Trophoblast cell (in vitro differentiated cells and primary cell): ENCODE data around the gene NDUFB11.
"Not testable (repeated sequence)": the region's sequence is repeated elsewhere in the genome, so short reads cannot be mapped to it uniquely, and the experiment has no call there.

ENCODE experiments used
- DNase-seq, 2 donors: peaks; one replicate each; pipeline ENCODE4 v3.0.0-alpha.2; 2016
- H2AFZ ChIP-seq: 2 replicates; pipeline ENCODE4 v1.6.1; 2013; ENCODE audit warnings: low read length, moderate library complexity, mild to moderate bottlenecking; ENCODE audit not compliant: insufficient read depth, poor library complexity
- H2AK5ac ChIP-seq: 2 replicates; pipeline ENCODE4 v1.6.1; 2013; ENCODE audit warnings: mild to moderate bottlenecking, low read length
- H2BK120ac ChIP-seq: 2 replicates; pipeline ENCODE4 v1.6.1; 2013; ENCODE audit warnings: low read length, mild to moderate bottlenecking, moderate library complexity; ENCODE audit not compliant: insufficient read depth, poor library complexity
- H2BK12ac ChIP-seq: 2 replicates; pipeline ENCODE4 v1.6.1; 2013; ENCODE audit warnings: mild to moderate bottlenecking, low read length, moderate library complexity
- H2BK5ac ChIP-seq: 2 replicates; pipeline ENCODE4 v1.6.1; 2013; ENCODE audit warnings: low read length, low read depth, moderate library complexity, mild to moderate bottlenecking; ENCODE audit not compliant: poor library complexity
- H3K14ac ChIP-seq: 2 replicates; pipeline ENCODE4 v1.6.1; 2013; ENCODE audit warnings: mild to moderate bottlenecking, low read length
- H3K18ac ChIP-seq: 2 replicates; pipeline ENCODE4 v1.6.1; 2013; ENCODE audit warnings: mild to moderate bottlenecking, low read length
- H3K23ac ChIP-seq: 2 replicates; pipeline ENCODE4 v1.6.1; 2013; ENCODE audit warnings: low read length
- H3K27ac ChIP-seq: 2 replicates; pipeline ENCODE4 v1.5.1; 2013; ENCODE audit warnings: low read depth, mild to moderate bottlenecking, inconsistent platforms, low read length, moderate library complexity
- H3K27me3 ChIP-seq: 2 replicates; pipeline ENCODE4 v1.6.1; 2013; ENCODE audit warnings: inconsistent platforms, mild to moderate bottlenecking, low read length, moderate library complexity; ENCODE audit not compliant: insufficient read depth
- H3K36me3 ChIP-seq, 2 experiments: 1 replicate in 1 of 2; 2 replicates in 1 of 2; pipeline ENCODE4 v1.6.1; 2013; ENCODE audit warnings: low read length in 2 of 2, mild to moderate bottlenecking in 2 of 2, moderate library complexity in 1 of 2; ENCODE audit not compliant: insufficient read depth in 2 of 2, control insufficient read depth in 1 of 2
- H3K4ac ChIP-seq: 2 replicates; pipeline ENCODE4 v1.6.1; 2013; ENCODE audit warnings: low read depth, mild to moderate bottlenecking, low read length, moderate library complexity
- H3K4me1 ChIP-seq, 2 experiments: 1 replicate in 1 of 2; 2 replicates in 1 of 2; pipeline ENCODE4 v1.6.1; 2013; ENCODE audit warnings: low read length in 2 of 2, mild to moderate bottlenecking in 2 of 2, moderate library complexity in 1 of 2; ENCODE audit not compliant: insufficient read depth in 2 of 2, control insufficient read depth in 1 of 2
- H3K4me2 ChIP-seq: 2 replicates; pipeline ENCODE4 v1.6.1; 2013; ENCODE audit warnings: inconsistent platforms, mild to moderate bottlenecking, low read length, moderate library complexity
- H3K4me3 ChIP-seq: 2 replicates; pipeline ENCODE4 v1.5.1; 2013; ENCODE audit warnings: mild to moderate bottlenecking, low read depth, low read length, inconsistent platforms
- H3K79me1 ChIP-seq: one replicate; pipeline ENCODE4 v1.6.1; 2013; ENCODE audit warnings: low read length
- H3K79me2 ChIP-seq: 2 replicates; pipeline ENCODE4 v1.6.1; 2013; ENCODE audit warnings: low read length, mild to moderate bottlenecking; ENCODE audit not compliant: control insufficient read depth, insufficient read depth, poor library complexity
- H3K9ac ChIP-seq: 2 replicates; pipeline ENCODE4 v1.6.1; 2013; ENCODE audit warnings: mild to moderate bottlenecking, low read length
- H3K9me3 ChIP-seq: 2 replicates; pipeline ENCODE4 v1.6.1; 2013; ENCODE audit warnings: low read depth, mild to moderate bottlenecking, control low read depth, inconsistent platforms, low read length; ENCODE audit not compliant: insufficient read depth
- H4K12ac ChIP-seq: 2 replicates; pipeline ENCODE4 v1.6.1; 2013; ENCODE audit warnings: low read depth, mild to moderate bottlenecking, low read length, moderate library complexity
- H4K8ac ChIP-seq: 2 replicates; pipeline ENCODE4 v1.6.1; 2013; ENCODE audit warnings: low read depth, mild to moderate bottlenecking, low read length, moderate library complexity
- H4K91ac ChIP-seq: one replicate; pipeline ENCODE4 v1.6.1; 2013; ENCODE audit warnings: low read depth, mild to moderate bottlenecking, low read length, moderate library complexity
- WGBS: extraction: QIAGEN DNeasy Blood & Tissue Kit; methylation state at CpG from one replicate; pipeline ENCODE4 v1.1.7; 2013; ENCODE audit warnings: missing lambda C conversion rate; ENCODE audit not compliant: insufficient read length, insufficient coverage; ENCODE audit errors: extremely low coverage; 5-methylcytosine and 5-hydroxymethylcytosine counted together

Gene NDUFB11

GRCh38 chrX:47129899-47130358 lies 14.6 kb downstream of the NDUFB11 start:
- WGBS: no CpG with 5 or more reads among the region's 11 CpGs
- no peak overlapping the region for H3K4ac ChIP-seq
- H3K79me1 ChIP-seq: peaks cover 1% of the 10 kb centered on the region
- H3K4me1 ChIP-seq: no peaks in the 10 kb centered on the region
- H2AK5ac ChIP-seq: no peak overlapping the region
- H2BK12ac ChIP-seq: no peak overlapping the region
- no peak overlapping the region for H4K8ac ChIP-seq
- no peak overlapping the region for H3K23ac ChIP-seq
- no peaks in the 10 kb centered on the region for H3K9me3 ChIP-seq
- no peak overlapping the region for H2AFZ ChIP-seq
- H3K27ac ChIP-seq: no peak overlapping the region
- no peaks in the 10 kb centered on the region for H3K27me3 ChIP-seq
- H4K12ac ChIP-seq: no peak overlapping the region
- H3K36me3 ChIP-seq: no peaks in the 10 kb centered on the region
- H3K9ac ChIP-seq: no peak overlapping the region
- peak overlapping the region; percentile 89 for H3K4me2 ChIP-seq
- H3K18ac ChIP-seq: no peak overlapping the region
- no peak overlapping the region for H2BK120ac ChIP-seq
- no peak overlapping the region for H3K4me3 ChIP-seq
- H4K91ac ChIP-seq: no peak overlapping the region
- H3K14ac ChIP-seq: no peak overlapping the region
- no peak for DNase-seq
- H2BK5ac ChIP-seq: no peak overlapping the region
- H3K79me2 ChIP-seq: no peaks in the 10 kb centered on the region

- Histone ChIP-seq H3K9ac (no peak overlapping the region), H2BK5ac (no peak overlapping the region), H2AFZ (peak overlapping the region; percentile 90), H3K4me2 (peak overlapping the region; percentile 89), H3K79me2 (no peaks in the 10 kb centered on the region), H4K8ac (peak overlapping the region; percentile 82), H3K4me1 (no peaks in the 10 kb centered on the region), H3K9me3 (no peaks in the 10 kb centered on the region), H2BK12ac (no peak overlapping the region), H2BK120ac (peak overlapping the region; percentile 66), H3K4ac (no peak overlapping the region), H3K27ac (no peak overlapping the region), H3K36me3 (no peaks in the 10 kb centered on the region), H3K18ac (no peak overlapping the region), H3K14ac (no peak overlapping the region), H3K4me3 (peak overlapping the region; percentile 76), H2AK5ac (no peak overlapping the region), H3K23ac (no peak overlapping the region), H4K12ac (peak overlapping the region; percentile 70), H3K27me3 (no peaks in the 10 kb centered on the region), H4K91ac (peak overlapping the region; percentile 62), H3K79me1 (peaks cover 1% of the 10 kb centered on the region)
- DNase-seq: peak; percentile 87 to 95
- WGBS: no CpG with 5 or more reads among the region's 31 CpGs
These were observed 15.2 kb downstream of the NDUFB11 start for GRCh38 chrX:47129157-47129898.

GRCh38 chrX:47124466-47124865 lies 20.0 kb downstream of the NDUFB11 start:
- H3K4ac ChIP-seq, H3K4me2 ChIP-seq: not testable (repeated sequence)
- no CpG with 5 or more reads among the region's 3 CpGs for WGBS

GRCh38 chrX:47116551-47117110 lies 27.9 kb downstream of the NDUFB11 start:
- not testable (repeated sequence) for H3K14ac ChIP-seq, H3K4me2 ChIP-seq, H4K8ac ChIP-seq, H2AK5ac ChIP-seq, H3K9ac ChIP-seq, H3K4me1 ChIP-seq, H3K27me3 ChIP-seq, H3K79me2 ChIP-seq, H3K27ac ChIP-seq, H3K79me1 ChIP-seq, DNase-seq, H2BK12ac ChIP-seq, H3K18ac ChIP-seq, H4K91ac ChIP-seq, H4K12ac ChIP-seq, H3K4me3 ChIP-seq, H3K23ac ChIP-seq, H2BK5ac ChIP-seq, H2BK120ac ChIP-seq, H2AFZ ChIP-seq, H3K4ac ChIP-seq, H3K9me3 ChIP-seq, H3K36me3 ChIP-seq
- WGBS: no CpG with 5 or more reads among the region's 7 CpGs

More at GRCh38 chrX:47124466-47124865, 20.0 kb downstream of the NDUFB11 start:
- H3K23ac ChIP-seq, H4K91ac ChIP-seq, H3K27ac ChIP-seq, H3K9ac ChIP-seq, H3K4me1 ChIP-seq, H3K4me3 ChIP-seq, H2BK5ac ChIP-seq, H3K79me2 ChIP-seq, H4K12ac ChIP-seq, H2BK120ac ChIP-seq, H2AK5ac ChIP-seq, H3K36me3 ChIP-seq, H3K9me3 ChIP-seq, H4K8ac ChIP-seq, H3K79me1 ChIP-seq, H3K18ac ChIP-seq, H3K27me3 ChIP-seq, H3K14ac ChIP-seq, H2AFZ ChIP-seq, H2BK12ac ChIP-seq, DNase-seq: not testable (repeated sequence)
